Transverse colon (tissue), 4 donors: ENCODE data around the gene MAP3K7. TPM values are rescaled to one million over a fixed set of nuclear protein-coding genes. Genes with fewer than 3 reads are reported as not detected.

Source experiments
- DNase-seq: peaks from one replicate; pipeline ENCODE4 v3.0.0-alpha.2; 2019
- H3K27ac ChIP-seq, 4 donors: fragments of 200-600 bp; sonication (generic); 2 replicates each; pipeline ENCODE4 v1.5.1; 2016 to 2018; ENCODE audit warnings: inconsistent platforms in 4 of 4
- H3K27me3 ChIP-seq: fragments of 200-600 bp; sonication (generic); 2 replicates; pipeline ENCODE4 v1.5.1; 2017; ENCODE audit warnings: inconsistent platforms
- H3K36me3 ChIP-seq, 4 donors: fragments of 200-600 bp; sonication (generic); 2 replicates each; pipeline ENCODE4 v1.5.1; 2017 to 2019; ENCODE audit warnings: inconsistent platforms in 4 of 4
- H3K4me1 ChIP-seq, 4 donors: fragments of 200-600 bp; sonication (generic); 2 replicates each; pipeline ENCODE4 v1.5.1; 2017 to 2020; ENCODE audit warnings: inconsistent platforms in 4 of 4
- H3K4me3 ChIP-seq, 4 donors: fragments of 200-600 bp; sonication (generic); 1 replicate in 1 of 4; 2 replicates in 3 of 4; pipeline versions ENCODE4 v1.5.1 to v1.6.1; 2017 to 2019; ENCODE audit warnings: inconsistent platforms in 4 of 4
- H3K9me3 ChIP-seq, 2 donors: fragments of 200-600 bp; sonication (generic); 2 replicates each; pipeline ENCODE4 v1.5.1; 2017 to 2019; ENCODE audit warnings: inconsistent platforms in 2 of 2
- EP300 ChIP-seq: sonication (generic); formaldehyde crosslinking; IDR thresholded peaks from one replicate; pipeline ENCODE4 v1.6.1; 2017; ENCODE audit warnings: antibody characterized with exemption, low read depth
- POLR2A ChIP-seq: fragments of 450-650 bp; IDR thresholded peaks from one replicate; pipeline ENCODE4 v1.6.1; 2016; ENCODE audit warnings: antibody characterized with exemption, mild to moderate bottlenecking, moderate library complexity
- POLR2AphosphoS5 ChIP-seq, 3 donors: sonication (generic); formaldehyde crosslinking; IDR thresholded peaks; one replicate each; pipeline ENCODE4 v1.6.1; 2016; ENCODE audit warnings: antibody characterized with exemption in 3 of 3
- WGBS, 2 donors: methylation state at CpG; one replicate each; pipeline ENCODE4 v1.1.5; 2018; ENCODE audit warnings: low coverage in 1 of 2; 5-methylcytosine and 5-hydroxymethylcytosine counted together
- in situ Hi-C, 4 donors: fragments of 200-750 bp; cut with MboI; loops; one replicate each; pipeline versions ENCODE4 v1.15.0 to v1.15.1; 2017; ENCODE audit warnings: low sequenced_read_pairs in 3 of 4, low pct_ligation_motif_present in 1 of 4, low pct_unique_long_range_greater_than_20kb in 1 of 4
- intact Hi-C: fragments of 100-400 bp; cut with DNase I; formaldehyde crosslinking; loops from one replicate; pipeline ENCODE4 v1.15.1; 2023; ENCODE audit warnings: low total_unique reads
- total RNA-seq, 4 donors: library from RNA; depleted of rRNA; stranded (reverse); fragments of >200 nt; gene quantifications; one replicate each; pipeline ENCODE4 v1.1.0, GENCODE V29; 2016
- TF ChIP-seq, protein P1 (sequence below), 5 experiments: fragments of 200-600 bp in 3 of 5; fragments of 450-650 bp in 2 of 5; sonication (generic) in 3 of 5; IDR thresholded peaks; 1 replicate in 2 of 5; 2 replicates in 3 of 5; pipeline ENCODE4 v1.5.1; 2016 to 2017; ENCODE audit warnings: antibody characterized with exemption in 5 of 5, inconsistent platforms in 3 of 5, mild to moderate bottlenecking in 2 of 5, moderate library complexity in 1 of 5

MAP3K7 gene
- total RNA-seq, 4 donors from 2014 or later = 19.3 to 37.6 (median 28.5) TPM

- no peak for TF ChIP-seq POLR2A
- Histone ChIP-seq H3K4me1 (no peaks in the 10 kb centered on the region), H3K9me3 (no peaks in the 10 kb centered on the region), H3K36me3 (no peaks in the 10 kb centered on the region), H3K27ac (no peak overlapping the region), H3K4me3 (no peak overlapping the region), H3K27me3 (no peaks in the 10 kb centered on the region)
- no peak for DNase-seq
- in situ Hi-C loops (loop anchor here in 1 of 4 donors (25.0 kb wide), 1 partner anchor 1053 kb away; the partner anchor contains the start of gene ANKRD6), intact Hi-C loops (no loop called here)
- WGBS, 2 donors = 71 to 75% methylated on average over 4 of the region's 4 CpGs
Observed at GRCh38 chr6:90490030-90490716, 96.7 kb downstream of the MAP3K7 start.

- H3K4me3 ChIP-seq = no peak overlapping the region
- H3K27me3 ChIP-seq = no peaks in the 10 kb centered on the region
- TF ChIP-seq, protein P1, sequence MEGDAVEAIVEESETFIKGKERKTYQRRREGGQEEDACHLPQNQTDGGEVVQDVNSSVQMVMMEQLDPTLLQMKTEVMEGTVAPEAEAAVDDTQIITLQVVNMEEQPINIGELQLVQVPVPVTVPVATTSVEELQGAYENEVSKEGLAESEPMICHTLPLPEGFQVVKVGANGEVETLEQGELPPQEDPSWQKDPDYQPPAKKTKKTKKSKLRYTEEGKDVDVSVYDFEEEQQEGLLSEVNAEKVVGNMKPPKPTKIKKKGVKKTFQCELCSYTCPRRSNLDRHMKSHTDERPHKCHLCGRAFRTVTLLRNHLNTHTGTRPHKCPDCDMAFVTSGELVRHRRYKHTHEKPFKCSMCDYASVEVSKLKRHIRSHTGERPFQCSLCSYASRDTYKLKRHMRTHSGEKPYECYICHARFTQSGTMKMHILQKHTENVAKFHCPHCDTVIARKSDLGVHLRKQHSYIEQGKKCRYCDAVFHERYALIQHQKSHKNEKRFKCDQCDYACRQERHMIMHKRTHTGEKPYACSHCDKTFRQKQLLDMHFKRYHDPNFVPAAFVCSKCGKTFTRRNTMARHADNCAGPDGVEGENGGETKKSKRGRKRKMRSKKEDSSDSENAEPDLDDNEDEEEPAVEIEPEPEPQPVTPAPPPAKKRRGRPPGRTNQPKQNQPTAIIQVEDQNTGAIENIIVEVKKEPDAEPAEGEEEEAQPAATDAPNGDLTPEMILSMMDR (IDR thresholded peaks at IDR 0.05) = no peak
- TF ChIP-seq POLR2AphosphoS5 (IDR thresholded peaks at IDR 0.05) (no peak), EP300 (no peak), POLR2A (no peak)
- intact Hi-C loops (no loop called here), in situ Hi-C loops (loop anchor here in 3 of 4 donors (10.0 to 25.0 kb wide), 3 partner anchors 524 to 1052 kb away; partner anchors contain the start of gene ANKRD6 (in 1 of the 3))
- peaks cover 0 to 4% (median 0%) of the 10 kb centered on the region in 4 donors for H3K4me1 ChIP-seq
- no peak overlapping the region for H3K27ac ChIP-seq
- no peaks in the 10 kb centered on the region for H3K9me3 ChIP-seq
- H3K36me3 ChIP-seq = no peaks in the 10 kb centered on the region
- no peak for DNase-seq
Observed at GRCh38 chr6:90488816-90489215, 98.1 kb downstream of the MAP3K7 start.

- Histone ChIP-seq H3K4me3 (no peak overlapping the region), H3K9me3 (no peaks in the 10 kb centered on the region), H3K27ac (no peak overlapping the region), H3K36me3 (no peaks in the 10 kb centered on the region), H3K27me3 (no peaks in the 10 kb centered on the region), H3K4me1 (peaks cover 0 to 4% (median 0%) of the 10 kb centered on the region in 4 donors)
- in situ Hi-C loops = loop anchor here in 3 of 4 donors (10.0 to 25.0 kb wide), 3 partner anchors 521 to 1048 kb away; partner anchors contain the start of gene ANKRD6 (in 1 of the 3)
- TF ChIP-seq EP300 (no peak), POLR2A (no peak), POLR2AphosphoS5 (IDR thresholded peaks at IDR 0.05) (no peak)
- TF ChIP-seq, protein P1 (IDR thresholded peaks at IDR 0.05) = no peak
- WGBS, 2 donors = 74% methylated on average over 4 of the region's 4 CpGs; no CpG with 5 or more reads in 1 of the 2 donors
- DNase-seq = no peak
- intact Hi-C loops = no loop called here
Observed at GRCh38 chr6:90485635-90486277, 101.1 kb downstream of the MAP3K7 start.

DNA sequence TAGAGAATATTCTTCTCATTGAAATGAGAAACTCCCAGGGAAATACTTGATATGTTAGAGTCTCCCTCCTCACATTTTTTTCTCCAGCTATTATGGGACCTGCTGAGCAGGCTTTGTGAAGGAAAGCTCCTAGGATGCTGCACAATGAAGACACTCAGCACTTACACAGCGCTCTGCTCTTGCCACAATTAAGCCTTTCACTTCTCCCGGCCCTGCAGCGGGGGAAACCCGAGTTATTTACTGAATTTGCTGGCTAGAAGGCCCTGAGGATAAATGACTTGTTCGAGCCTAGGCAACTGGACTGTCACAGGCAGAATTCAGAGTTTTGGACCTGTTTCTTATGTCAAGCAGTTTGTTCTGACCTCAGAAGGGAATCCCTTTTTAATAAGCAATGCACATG lies 102.0 kb downstream of the MAP3K7 start:
- H3K4me1 ChIP-seq = peaks cover 0 to 4% (median 0%) of the 10 kb centered on the region in 4 donors
- TF ChIP-seq, protein P1 (IDR thresholded peaks at IDR 0.05) = no peak
- TF ChIP-seq EP300 (no peak), POLR2AphosphoS5 (IDR thresholded peaks at IDR 0.05) (no peak), POLR2A (no peak)
- DNase-seq = no peak
- no peaks in the 10 kb centered on the region for H3K9me3 ChIP-seq
- no peaks in the 10 kb centered on the region for H3K27me3 ChIP-seq
- intact Hi-C loops = loop anchor here (5.0 kb wide), 1 partner anchor 543 kb away; no protein-coding TSS in a partner anchor
- in situ Hi-C loops = loop anchor here (5.0 to 25.0 kb wide), 4 partner anchors 520 to 1048 kb away; partner anchors contain the start of gene ANKRD6 (in 1 of the 4)
- 63% methylated on average over 5 of the region's 5 CpGs; no CpG with 5 or more reads in 1 of the 2 donors for WGBS, 2 donors
- H3K4me3 ChIP-seq = no peak overlapping the region
- no peaks in the 10 kb centered on the region for H3K36me3 ChIP-seq
- no peak overlapping the region for H3K27ac ChIP-seq
